GM12878 (cell line): ENCODE results near the gene FAHD1. TPM values are rescaled to one million over a fixed set of nuclear protein-coding genes. Genes with fewer than 3 reads are reported as not detected.

ENCODE experiments used
- ATF3 ChIP-seq: IDR thresholded peaks from 2 replicates; pipeline ENCODE4 v1.6.1; 2011; ENCODE audit warnings: low read depth, mild to moderate bottlenecking, low read length, moderate library complexity, borderline replicate concordance; ENCODE audit errors: extremely low read depth
- BHLHE40 ChIP-seq, 2 experiments: fragments of 450-650 bp in 1 of 2; IDR thresholded peaks; 2 replicates each; pipeline ENCODE4 v1.6.1; 2011 to 2017; ENCODE audit warnings: low read depth in 2 of 2, borderline replicate concordance in 1 of 2, improper control_type of control experiment in 1 of 2, low read length in 1 of 2, mild to moderate bottlenecking in 1 of 2
- CEBPZ ChIP-seq: fragments of 150-350 bp; IDR thresholded peaks from 2 replicates; pipeline ENCODE4 v1.6.1; 2016; ENCODE audit warnings: low read depth, low read length
- CHD2 ChIP-seq: IDR thresholded peaks from 2 replicates; pipeline ENCODE4 v1.6.1; 2011; ENCODE audit warnings: low read depth, low read length, improper control_type of control experiment, borderline replicate concordance
- CUX1 ChIP-seq: IDR thresholded peaks from 2 replicates; pipeline ENCODE4 v1.6.1; 2012; ENCODE audit warnings: improper control_type of control experiment, low read depth, low read length; ENCODE audit not compliant: insufficient replicate concordance
- NRF1 ChIP-seq: conservative IDR thresholded peaks from 2 replicates; pipeline ENCODE4 v1.6.1; 2011; ENCODE audit warnings: mild to moderate bottlenecking, low read depth, low read length, improper control_type of control experiment
- SIX5 ChIP-seq: IDR thresholded peaks from 2 replicates; pipeline ENCODE4 v1.6.1; 2011; ENCODE audit warnings: mild to moderate bottlenecking, low read depth, low read length, moderate library complexity; ENCODE audit not compliant: severe bottlenecking
- ZNF207 ChIP-seq: fragments of 450-650 bp; IDR thresholded peaks from 2 replicates; pipeline ENCODE4 v1.6.1; 2014; ENCODE audit warnings: antibody characterized with exemption, mild to moderate bottlenecking, borderline replicate concordance
- polyA plus RNA-seq, 11 experiments: library from polyadenylated mRNA; depleted of rRNA in 4 of 11; unstranded in 6 of 11; stranded (reverse) in 5 of 11; fragments of >200 nt; fragmentation: Nextera tagmentation in 4 of 11; fragmentation: Illumina TruSeq in 1 of 11; extraction: Ambion mirVana in 4 of 11; extraction: Trizol in 1 of 11; gene quantifications; 1 replicate in 1 of 11; 2 replicates in 10 of 11; pipeline versions ENCODE4 v1.2.1 to v1.2.3, GENCODE V29; 2011 to 2016; ENCODE audit warnings: inconsistent platforms in 2 of 11, missing spikeins in 2 of 11, low read depth in 1 of 11
- total RNA-seq, 4 experiments: library from RNA; depleted of rRNA in 3 of 4; stranded (reverse); fragments of >200 nt in 3 of 4; fragmentation: Illumina TruSeq in 1 of 4; extraction: Trizol in 1 of 4; gene quantifications; 2 replicates each; pipeline versions ENCODE4 v1.2.1 to v1.2.3, GENCODE V29; 2013 to 2021

The FAHD1 gene
- total and polyA plus RNA-seq, 10 of the 15 experiments (the other 5 are each of a cell fraction or from before 2014, with no cell fraction given), result 4.3 to 43.0 (median 18.8) TPM

- no peak for TF ChIP-seq CUX1
- no peak for TF ChIP-seq CHD2
- TF ChIP-seq BHLHE40 (IDR thresholded peaks at IDR 0.05; ENCODE audit: borderline replicate concordance in 1 of 2, low read depth in 2 of 2, low read length in 1 of 2), result no peak
- no peak for TF ChIP-seq CEBPZ
- TF ChIP-seq NRF1, result no peak
- no peak for TF ChIP-seq SIX5
- no peak for TF ChIP-seq ZNF207
- no peak for TF ChIP-seq ATF3
Measured at GRCh38 chr16:1792836-1793577, 34.0 kb upstream of the FAHD1 start (continued).
